PC-9 (cell line): Measurements from ENCODE around the gene R3HCC1L. TPM values are rescaled to one million over a fixed set of nuclear protein-coding genes. Genes with fewer than 3 reads are reported as not detected.

Source experiments
- BruUV-seq: library from RNA; stranded (reverse); fragments of 400-500 nt; replicated peaks from 2 replicates; lab custom pipeline; 2021; lab: Mats Ljungman, UMichigan
- CTCF ChIA-PET: fragments of 300-600 bp; sonication (Branson Sonifier 250); formaldehyde crosslinking; loops from one replicate; lab custom pipeline; 2022; ENCODE audit warnings: antibody characterized with exemption; lab: Charles Lee
- POLR2A ChIA-PET: fragments of 300-600 bp; sonication (Branson Sonifier 250); formaldehyde crosslinking; loops from one replicate; lab custom pipeline; 2022; ENCODE audit warnings: antibody characterized with exemption; ENCODE audit not compliant: unreplicated experiment; lab: Charles Lee
- DNase-seq, 2 experiments: peaks; one replicate each; pipeline versions ENCODE4 v3.0.0 to v3.0.0-alpha.2; 2015 to 2022; ENCODE audit warnings: mixed read lengths in 1 of 2
- H2AFZ ChIP-seq: fragments of 200-600 bp; sonication (generic); 2 replicates; pipeline ENCODE4 v1.8.1; 2017; ENCODE audit warnings: antibody characterized with exemption
- H3F3A ChIP-seq: fragments of 200-600 bp; sonication (generic); 2 replicates; pipeline ENCODE4 v1.8.1; 2017; ENCODE audit warnings: antibody characterized with exemption, mild to moderate bottlenecking, low read depth; ENCODE audit not compliant: insufficient read depth
- H3K27ac ChIP-seq: fragments of 200-600 bp; sonication (generic); 2 replicates; pipeline ENCODE4 v1.6.1; 2016; ENCODE audit warnings: mixed run types
- H3K27me3 ChIP-seq: fragments of 200-600 bp; sonication (generic); 2 replicates; pipeline ENCODE4 v1.6.1; 2016; ENCODE audit warnings: low read depth, mixed run types; ENCODE audit not compliant: insufficient read depth
- H3K36me3 ChIP-seq: fragments of 200-600 bp; sonication (generic); 2 replicates; pipeline ENCODE4 v1.6.1; 2016; ENCODE audit warnings: low read depth, mixed run types
- H3K4me1 ChIP-seq: fragments of 200-600 bp; sonication (generic); replicated peaks from 2 replicates; pipeline ENCODE4 v1.6.1; 2016; ENCODE audit warnings: mixed run types; ENCODE audit not compliant: insufficient read depth
- H3K4me2 ChIP-seq: fragments of 200-600 bp; sonication (generic); 2 replicates; pipeline ENCODE4 v1.6.1; 2017; ENCODE audit warnings: mixed run types
- H3K4me3 ChIP-seq: fragments of 200-600 bp; sonication (generic); 2 replicates; pipeline ENCODE4 v1.6.1; 2016; ENCODE audit warnings: mixed run types
- H3K79me2 ChIP-seq: fragments of 200-600 bp; sonication (generic); 2 replicates; pipeline ENCODE4 v1.6.1; 2017; ENCODE audit warnings: low read depth, mixed run types
- H3K9me2 ChIP-seq: fragments of 200-600 bp; sonication (generic); 2 replicates; pipeline ENCODE4 v1.8.1; 2017; ENCODE audit warnings: mild to moderate bottlenecking; ENCODE audit not compliant: insufficient read depth
- H3K9me3 ChIP-seq: fragments of 200-600 bp; sonication (generic); 2 replicates; pipeline ENCODE4 v1.8.1; 2016; ENCODE audit warnings: low read depth; ENCODE audit not compliant: insufficient read depth
- H4K20me1 ChIP-seq: fragments of 200-600 bp; sonication (generic); 2 replicates; pipeline ENCODE4 v1.8.1; 2017; ENCODE audit not compliant: insufficient read depth
- EZH2 ChIP-seq: fragments of 200-600 bp; sonication (generic); IDR thresholded peaks from 2 replicates; pipeline ENCODE4 v1.8.0; 2017; ENCODE audit warnings: antibody characterized with exemption, low read depth
- intact Hi-C: fragments of 100-400 bp; cut with micrococcal nuclease; formaldehyde crosslinking; loops from one replicate; pipeline ENCODE4 v1.10.0; 2022; ENCODE audit not compliant: unreplicated experiment
- total RNA-seq: library from RNA; stranded (reverse); gene quantifications from 2 replicates; pipeline ENCODE4 v1.2.3, GENCODE V29; 2021
- TF ChIP-seq, protein P1 (sequence below): fragments of 200-600 bp; sonication (generic); conservative IDR thresholded peaks from 2 replicates; pipeline ENCODE4 v1.6.1; 2017; ENCODE audit warnings: mixed run types, antibody characterized with exemption, mild to moderate bottlenecking, moderate library complexity

R3HCC1L gene
- total RNA-seq, 1 experiment from 2014 or later = 7.0 TPM

- Histone ChIP-seq H2AFZ (no peak overlapping the region), H3F3A (peaks cover 26% of the 10 kb centered on the region; the same call in 1 of the 2 replicates), H3K27ac (no peak overlapping the region), H3K4me3 (peak overlapping the region; percentile 14; the same call in 1 of the 2 replicates), H3K4me1 (peaks cover 63% of the 10 kb centered on the region), H4K20me1 (no peaks in the 10 kb centered on the region), H3K79me2 (no peaks in the 10 kb centered on the region), H3K9me2 (no peaks in the 10 kb centered on the region), H3K27me3 (no peaks in the 10 kb centered on the region), H3K9me3 (no peaks in the 10 kb centered on the region), H3K36me3 (no peaks in the 10 kb centered on the region), H3K4me2 (peak overlapping the region; percentile 68)
- no TSS peak for BruUV-seq
- ChIA-PET POLR2A (no interaction called here), CTCF (no interaction called here)
- intact Hi-C loops = loop anchor here (5.0 to 10.0 kb wide), 2 partner anchors 96 to 382 kb away; no protein-coding TSS in a partner anchor
- no peak for TF ChIP-seq EZH2
- TF ChIP-seq, protein P1, sequence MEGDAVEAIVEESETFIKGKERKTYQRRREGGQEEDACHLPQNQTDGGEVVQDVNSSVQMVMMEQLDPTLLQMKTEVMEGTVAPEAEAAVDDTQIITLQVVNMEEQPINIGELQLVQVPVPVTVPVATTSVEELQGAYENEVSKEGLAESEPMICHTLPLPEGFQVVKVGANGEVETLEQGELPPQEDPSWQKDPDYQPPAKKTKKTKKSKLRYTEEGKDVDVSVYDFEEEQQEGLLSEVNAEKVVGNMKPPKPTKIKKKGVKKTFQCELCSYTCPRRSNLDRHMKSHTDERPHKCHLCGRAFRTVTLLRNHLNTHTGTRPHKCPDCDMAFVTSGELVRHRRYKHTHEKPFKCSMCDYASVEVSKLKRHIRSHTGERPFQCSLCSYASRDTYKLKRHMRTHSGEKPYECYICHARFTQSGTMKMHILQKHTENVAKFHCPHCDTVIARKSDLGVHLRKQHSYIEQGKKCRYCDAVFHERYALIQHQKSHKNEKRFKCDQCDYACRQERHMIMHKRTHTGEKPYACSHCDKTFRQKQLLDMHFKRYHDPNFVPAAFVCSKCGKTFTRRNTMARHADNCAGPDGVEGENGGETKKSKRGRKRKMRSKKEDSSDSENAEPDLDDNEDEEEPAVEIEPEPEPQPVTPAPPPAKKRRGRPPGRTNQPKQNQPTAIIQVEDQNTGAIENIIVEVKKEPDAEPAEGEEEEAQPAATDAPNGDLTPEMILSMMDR = no peak
- no peak for DNase-seq
Observed at GRCh38 chr10:98266647-98267046, 132.2 kb downstream of the R3HCC1L start.

DNA sequence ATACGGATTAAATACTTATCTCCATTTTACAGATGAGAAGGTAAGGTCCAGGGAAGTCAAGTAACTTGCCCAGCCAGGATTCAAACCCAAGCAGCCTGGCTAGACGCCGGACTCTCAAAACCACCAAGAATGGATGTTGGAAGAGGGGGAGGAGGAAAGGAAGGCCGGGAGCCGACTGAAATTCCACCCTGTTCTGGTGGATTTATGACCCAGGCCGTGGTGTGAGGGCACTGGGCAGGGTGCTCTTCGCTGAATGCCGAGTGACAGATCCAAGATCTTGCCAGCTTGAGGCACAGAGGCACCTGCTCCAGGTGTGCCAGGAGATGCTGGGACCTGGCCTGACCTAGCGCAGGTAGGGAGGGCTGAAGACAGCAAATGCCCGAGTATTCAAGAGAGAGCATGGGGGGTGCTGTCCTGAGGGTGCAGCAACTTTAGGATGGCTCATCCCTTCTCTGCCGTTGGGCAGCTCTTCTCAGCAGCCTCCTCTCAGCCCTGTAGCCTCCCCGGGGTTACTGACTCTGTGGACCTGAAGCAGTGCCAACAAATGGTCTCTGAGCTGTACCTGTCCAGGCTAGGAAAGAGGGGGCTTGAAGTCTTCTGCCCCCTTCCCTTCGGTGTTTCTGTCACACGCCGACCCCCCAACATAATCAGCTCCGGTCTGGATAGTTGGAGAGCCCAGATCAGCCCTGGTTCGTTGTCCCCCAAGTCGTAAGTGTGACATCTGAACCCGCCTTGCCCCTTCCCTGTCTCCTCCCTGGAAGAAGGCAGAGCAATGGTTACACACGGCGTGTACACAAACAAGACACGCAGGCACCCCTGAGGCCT, 132.8 kb downstream of the R3HCC1L start:
- no peak overlapping the region for H2AFZ ChIP-seq
- H3K9me3 ChIP-seq = no peaks in the 10 kb centered on the region
- H3K4me1 ChIP-seq = peaks cover 63% of the 10 kb centered on the region
- H4K20me1 ChIP-seq = no peaks in the 10 kb centered on the region
- no peaks in the 10 kb centered on the region for H3K9me2 ChIP-seq
- H3K27me3 ChIP-seq = no peaks in the 10 kb centered on the region
- TF ChIP-seq, protein P1 = no peak
- TF ChIP-seq EZH2 = no peak
- POLR2A ChIA-PET = interaction anchor here (1.1 kb wide), 1 partner anchor 27 kb away, joined by 6 read pairs; no protein-coding TSS in a partner anchor
- no peaks in the 10 kb centered on the region for H3K36me3 ChIP-seq
- intact Hi-C loops = loop anchor here (5.0 to 10.0 kb wide), 2 partner anchors 95 to 382 kb away; no protein-coding TSS in a partner anchor
- BruUV-seq = no TSS peak
- H3K4me2 ChIP-seq = peak overlapping the region; percentile 68
- H3F3A ChIP-seq = peaks cover 26% of the 10 kb centered on the region; the same call in 1 of the 2 replicates
- CTCF ChIA-PET = no interaction called here
- H3K4me3 ChIP-seq = peak overlapping the region; percentile 49
- H3K27ac ChIP-seq = no peak overlapping the region
- no peak for DNase-seq
- no peaks in the 10 kb centered on the region for H3K79me2 ChIP-seq

DNA sequence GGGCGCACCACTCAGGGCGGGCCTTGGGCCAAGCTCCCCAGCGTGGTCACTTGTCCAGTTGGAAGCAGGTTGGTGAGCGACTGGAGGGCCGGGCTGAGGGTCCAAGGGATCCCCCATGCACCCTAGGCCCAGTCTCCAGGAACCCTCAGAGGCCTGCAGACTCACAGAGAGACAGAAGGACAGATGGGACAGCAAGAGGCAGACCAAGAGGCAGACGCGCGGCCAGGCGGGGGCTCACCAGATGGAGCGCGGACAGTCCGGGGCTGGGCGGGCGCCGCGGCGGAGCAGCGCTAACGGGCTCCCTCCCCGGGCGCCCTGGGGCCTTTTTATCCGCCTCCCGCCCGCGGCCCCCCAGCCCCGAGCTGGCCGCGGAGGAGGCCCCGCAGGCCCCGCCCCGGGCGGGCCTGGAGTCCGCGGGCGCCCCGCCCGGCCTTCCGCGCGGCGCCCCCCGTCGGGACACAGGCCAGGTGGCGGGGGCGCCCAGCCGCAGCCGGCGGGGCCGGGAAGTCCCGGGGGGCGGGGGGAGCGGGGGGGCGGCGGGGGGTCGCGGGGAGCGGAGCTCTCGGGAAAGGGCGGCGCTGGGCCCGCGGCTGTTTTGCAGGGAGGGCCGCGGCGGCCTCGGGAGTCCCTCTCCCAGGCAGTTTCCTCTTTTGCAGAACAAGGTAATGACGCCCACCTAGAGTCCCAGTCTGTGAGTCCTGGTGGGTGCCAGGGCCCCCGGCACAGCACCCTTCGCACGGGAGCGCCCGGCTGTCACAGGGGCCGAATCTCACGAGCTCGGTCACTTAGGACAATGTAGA, 133.6 kb downstream of the R3HCC1L start, which contains the start of gene LOXL4:
Gene LOXL4 (minus strand): TSS at position 301 of the 800 bp plus-strand sequence. CDS start 5,175 bp downstream, outside the sequence.
- ChIA-PET CTCF (interaction anchor here (0.6 to 1.3 kb wide), 2 partner anchors 41 to 1151 kb away, joined by 3 to 5 read pairs; no protein-coding TSS in a partner anchor), POLR2A (interaction anchor here (1.1 kb wide), 1 partner anchor 26 kb away, joined by 6 read pairs; no protein-coding TSS in a partner anchor)
- BruUV-seq = no TSS peak
- Histone ChIP-seq H3K4me3 (peak within 1 kb of the TSS; percentile 53), H3K4me1 (peaks cover 63% of the 10 kb centered on the region), H3K9me2 (no peaks in the 10 kb centered on the region), H3K36me3 (no peaks in the 10 kb centered on the region), H4K20me1 (no peaks in the 10 kb centered on the region), H3K27me3 (no peaks in the 10 kb centered on the region), H3K79me2 (no peaks in the 10 kb centered on the region), H3K9me3 (no peaks in the 10 kb centered on the region), H3K27ac (peak within 1 kb of the TSS; percentile 68), H3F3A (peaks cover 26% of the 10 kb centered on the region; the same call in 1 of the 2 replicates), H2AFZ (no peak within 1 kb of the TSS), H3K4me2 (peak within 1 kb of the TSS; percentile 70)
- intact Hi-C loops = loop anchor here (2.0 to 10.0 kb wide), 4 partner anchors 41 to 383 kb away; no protein-coding TSS in a partner anchor
- no peak for DNase-seq
- TF ChIP-seq, protein P1 = no peak
- no peak for TF ChIP-seq EZH2
